DMS153 treated with DMSO at 0.1 percent for 48 hours (cell line): Measurements from ENCODE around the gene GORASP1.
"Not testable (repeated sequence)": the region's sequence is repeated elsewhere in the genome, so short reads cannot be mapped to it uniquely, and the experiment has no call there.

Experiments
- DNase-seq: peaks from one replicate; lab custom pipeline; 2025; ENCODE audit not compliant: unreplicated experiment; lab: John Stamatoyannopoulos, UW

Gene GORASP1

DNA sequence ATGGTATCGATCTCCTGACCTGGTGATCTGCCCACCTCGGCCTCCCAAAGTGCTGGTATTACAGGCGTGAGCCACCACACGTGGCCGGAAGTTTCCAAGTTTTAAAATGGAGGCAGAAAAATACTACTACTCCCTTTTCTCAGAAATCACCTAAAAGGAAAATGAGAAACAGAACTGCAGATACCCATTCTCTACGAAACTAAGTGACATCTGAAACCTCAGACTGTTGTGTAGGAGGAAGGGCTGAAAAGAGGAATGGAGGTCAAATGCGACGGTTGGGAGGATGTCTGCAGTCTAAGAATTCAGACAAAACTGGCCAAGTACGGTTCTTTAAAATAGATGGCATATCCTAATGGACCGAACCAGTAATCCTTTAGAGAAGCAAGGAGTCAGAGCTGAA is 31.5 kb downstream of the GORASP1 start:
- no peak for DNase-seq

DNA sequence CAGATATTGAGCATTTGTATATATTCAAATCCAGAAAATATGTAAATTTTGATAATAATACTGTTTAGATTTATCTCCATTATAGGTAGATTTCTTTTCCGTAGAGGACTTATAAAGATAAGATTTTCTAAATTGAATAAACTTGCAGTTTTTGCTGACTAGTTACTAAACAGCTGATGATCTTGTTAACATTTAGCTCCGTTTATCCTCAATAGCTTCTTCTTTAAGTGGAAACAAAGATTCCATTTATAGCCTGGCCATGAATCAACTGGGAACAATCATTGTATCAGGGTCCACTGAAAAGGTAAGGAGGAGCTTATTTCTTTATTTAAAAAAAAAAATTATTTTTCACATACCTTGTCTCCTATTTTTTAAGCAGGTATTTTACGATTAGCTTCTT is 38.9 kb downstream of the GORASP1 start:
- no peak for DNase-seq

DNA sequence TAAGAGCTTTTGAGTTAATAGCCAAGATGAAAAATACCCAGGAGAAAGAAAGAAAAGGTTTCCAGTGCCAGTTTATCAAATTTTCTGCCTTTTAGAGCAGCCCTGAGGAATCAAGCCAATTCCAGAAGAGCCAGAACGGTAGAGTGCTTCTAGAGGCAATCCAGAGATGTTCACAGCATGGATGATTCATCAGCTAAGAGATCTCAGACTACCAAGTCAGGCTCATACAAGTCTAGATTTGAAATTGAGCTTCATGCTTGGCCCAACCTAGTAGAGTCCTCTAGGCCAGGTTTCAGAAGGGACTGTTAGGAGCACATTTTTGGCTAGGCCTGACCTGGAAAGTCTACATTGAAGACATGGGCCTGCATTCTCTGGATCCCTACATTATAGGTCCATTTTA is 40.1 kb downstream of the GORASP1 start:
- DNase-seq: no peak

DNA sequence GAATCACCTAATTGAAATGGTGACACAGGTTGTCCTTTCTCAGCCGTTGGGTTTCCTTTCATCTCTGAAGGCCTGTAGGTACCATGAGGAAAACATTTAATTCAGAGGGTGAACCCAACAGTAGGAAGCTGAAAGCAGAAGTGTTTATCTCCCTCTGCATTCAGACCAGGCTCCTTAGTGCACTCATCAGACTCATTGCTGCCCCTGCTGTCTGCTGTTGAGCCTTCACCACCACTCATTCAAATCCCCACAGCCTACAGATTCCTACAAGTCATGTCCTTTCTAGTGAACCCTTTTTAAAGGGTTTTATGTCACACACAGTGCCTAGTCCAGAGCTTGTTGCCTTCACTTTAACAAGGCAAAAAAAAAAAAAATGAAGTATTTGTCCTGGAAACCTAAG is 42.2 kb downstream of the GORASP1 start:
- DNase-seq: no peak

DNA sequence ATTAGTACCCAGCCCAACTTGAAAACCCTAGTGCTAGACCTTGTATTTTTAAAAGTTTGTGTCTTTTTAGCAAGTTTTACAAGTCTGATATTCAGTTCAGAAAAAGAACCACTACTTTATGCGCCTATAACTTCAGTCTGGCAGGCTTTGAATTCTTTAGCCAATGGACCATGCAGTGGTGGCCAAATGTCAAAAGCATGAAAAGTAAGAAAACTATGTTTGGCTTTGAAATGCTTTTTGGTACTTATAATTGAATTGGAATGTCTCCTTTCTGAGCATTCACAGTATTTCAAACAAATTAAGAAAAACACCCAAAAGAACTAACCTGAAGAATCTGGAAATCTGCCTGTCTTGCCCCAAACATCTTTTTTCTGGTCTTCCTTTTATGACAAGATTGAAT is 42.8 kb downstream of the GORASP1 start:
- DNase-seq: no peak

DNA sequence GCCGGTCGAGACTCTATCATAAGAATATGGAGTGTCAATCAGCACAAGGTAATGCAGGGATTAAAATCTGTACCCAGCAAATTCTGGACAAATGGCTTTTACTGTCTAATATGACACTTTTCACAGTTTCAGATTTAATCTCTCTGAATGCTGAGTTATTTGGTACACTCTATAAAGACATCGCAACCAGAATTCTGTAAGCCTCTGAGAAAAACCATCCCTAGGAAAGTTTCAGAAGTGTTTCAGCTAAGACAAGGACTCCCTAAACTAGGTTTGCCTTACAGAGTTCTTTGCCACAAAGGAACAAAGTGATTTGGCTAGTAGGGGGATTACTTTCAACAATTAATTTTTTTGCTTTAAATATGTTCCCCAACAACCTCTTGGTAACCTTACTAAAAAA is 44.3 kb downstream of the GORASP1 start:
- no peak for DNase-seq

DNA sequence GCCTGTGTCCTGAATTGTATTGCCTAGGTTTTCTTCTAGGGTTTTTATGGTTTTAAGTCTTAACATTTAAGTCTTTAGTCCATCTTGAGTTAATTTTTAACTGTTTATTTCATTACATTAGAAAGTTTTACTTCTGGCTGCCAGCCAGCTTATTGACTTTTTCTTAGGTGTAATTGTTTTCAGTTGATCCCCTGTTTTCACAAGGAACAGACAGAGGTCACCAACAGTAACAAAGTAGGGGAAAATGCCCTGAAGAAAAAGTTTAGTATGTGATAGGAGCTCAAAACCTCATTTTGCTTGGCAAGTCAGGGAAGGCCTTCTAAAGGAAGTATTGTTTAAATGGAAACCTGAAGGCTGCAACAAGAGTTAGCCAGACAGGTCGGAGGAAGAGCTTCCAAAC is 45.2 kb downstream of the GORASP1 start:
- no peak for DNase-seq

DNA sequence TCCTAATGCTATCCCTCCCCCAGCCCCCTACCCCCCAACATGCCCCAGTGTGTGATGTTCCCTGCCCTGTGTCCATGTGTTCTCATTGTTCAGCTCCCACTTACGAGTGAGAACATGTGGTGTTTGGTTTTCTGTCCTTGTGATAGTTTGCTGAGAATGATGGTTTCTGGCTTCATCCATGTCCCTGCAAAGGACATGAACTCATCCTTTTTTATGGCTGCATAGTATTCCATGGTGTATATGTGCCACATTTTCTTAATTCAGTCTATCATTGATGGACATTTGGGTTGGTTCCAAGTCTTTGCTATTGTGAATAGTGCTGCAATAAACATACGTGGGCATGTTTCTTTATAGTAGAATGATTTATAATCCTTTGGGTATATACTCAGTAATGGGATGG is 46.2 kb downstream of the GORASP1 start:
- not testable (repeated sequence) for DNase-seq

DNA sequence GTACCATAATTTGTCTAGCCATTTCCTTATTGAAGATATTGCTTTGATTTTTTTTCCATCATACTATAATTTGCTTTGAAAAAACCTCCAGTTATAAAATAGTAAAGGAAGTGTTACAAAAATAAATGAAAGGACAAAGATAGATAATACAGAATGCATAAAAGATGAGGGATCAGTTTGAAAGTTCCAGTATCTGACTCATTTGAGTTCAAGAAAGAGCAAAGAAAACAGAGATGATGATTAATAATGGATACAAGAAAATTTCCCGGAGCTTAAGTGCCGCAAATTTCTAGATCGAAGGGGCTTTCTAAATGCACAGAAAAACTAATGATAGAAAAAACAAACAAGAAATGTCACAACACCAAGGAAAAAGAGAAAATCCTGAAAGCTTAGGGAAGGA is 51.3 kb downstream of the GORASP1 start:
- no peak for DNase-seq

DNA sequence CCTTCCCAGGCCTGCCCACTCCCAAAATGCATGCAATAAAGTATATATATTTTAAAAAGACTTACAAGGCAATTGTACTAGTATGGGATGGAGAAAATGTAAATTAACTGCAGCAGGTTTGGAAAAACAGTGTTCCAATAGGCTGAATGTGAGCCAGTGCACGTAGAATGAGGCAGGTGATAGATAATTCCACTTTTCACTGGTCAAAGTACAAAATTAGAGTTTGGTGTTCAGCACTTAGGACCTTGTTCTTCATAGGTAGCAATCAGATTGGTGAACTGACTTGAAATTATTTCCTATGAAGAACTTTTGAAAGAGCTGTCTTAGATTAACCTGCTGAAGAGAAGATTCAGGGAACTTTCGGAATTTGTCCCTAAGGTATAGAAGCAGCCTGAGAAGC is 53.7 kb downstream of the GORASP1 start:
- no peak for DNase-seq

DNA sequence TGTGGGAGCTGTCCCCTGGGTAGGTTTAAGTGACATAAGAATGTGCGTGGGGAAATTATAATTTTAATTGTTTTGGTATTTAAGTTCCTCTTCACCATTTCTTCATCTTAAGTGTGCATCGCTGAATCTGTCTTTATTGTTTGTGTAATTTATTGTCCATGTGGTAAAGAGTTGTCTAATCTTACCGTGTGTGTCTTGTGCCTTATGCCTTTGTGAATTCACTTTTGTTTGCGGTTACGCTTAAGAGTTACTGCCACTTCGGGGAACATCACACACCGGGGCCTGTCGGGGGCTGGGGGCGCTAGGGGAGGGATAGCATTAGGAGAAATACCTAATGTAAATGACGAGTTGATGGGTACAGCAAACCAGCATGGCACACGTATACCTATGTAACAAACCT is 54.8 kb downstream of the GORASP1 start:
- no peak for DNase-seq

DNA sequence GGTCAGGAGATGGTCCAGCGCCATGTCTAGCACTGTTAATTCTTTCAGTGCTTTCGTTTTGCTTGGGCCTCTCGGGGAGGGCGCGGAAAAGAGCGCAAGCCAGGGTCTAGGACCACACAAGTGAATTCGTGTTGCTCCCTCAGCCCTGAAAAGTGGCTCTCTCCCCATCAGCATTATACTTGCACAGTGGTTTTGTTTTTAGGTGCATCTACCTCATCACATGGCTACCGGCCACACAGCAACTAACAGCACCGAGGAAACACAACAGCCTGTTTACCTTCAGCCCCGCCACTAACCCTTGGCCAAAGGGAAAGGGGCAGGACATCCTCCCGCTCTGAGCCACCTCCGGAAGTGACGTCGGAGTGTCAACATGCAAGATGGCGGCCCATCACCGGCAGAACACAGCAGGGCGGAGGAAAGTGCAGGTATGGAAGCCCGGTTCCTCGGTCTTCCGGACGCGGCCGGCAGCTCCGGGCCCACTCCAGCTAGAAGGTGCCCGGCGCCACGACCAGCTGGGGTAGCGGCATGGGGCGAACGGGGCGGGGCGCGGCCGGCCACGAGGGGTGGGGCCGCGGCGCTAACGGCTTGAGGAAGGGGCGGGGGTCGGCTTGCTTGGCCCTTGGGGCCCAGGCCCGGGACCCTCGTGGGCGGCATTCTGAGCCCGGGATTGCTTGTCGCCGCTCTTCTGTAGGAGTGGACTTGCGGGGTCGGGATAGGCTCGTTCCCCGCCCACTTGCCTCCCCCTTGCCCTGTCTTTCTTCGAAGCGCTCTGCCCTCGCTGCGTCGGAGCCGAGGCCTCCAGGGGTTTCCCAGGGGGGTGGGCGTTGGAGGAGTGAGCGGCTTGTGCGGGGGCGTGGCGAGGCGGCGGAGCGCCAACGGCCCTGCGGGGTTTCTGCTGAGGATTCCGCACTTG is 55.5 kb downstream of the GORASP1 start, which contains the start of the genes SCN11A and WDR48:
TSS of gene SCN11A (minus strand) at position 296 of the 913 bp plus-strand sequence. CDS start 101,582 bp downstream, outside the sequence.
TSS of gene WDR48 (plus strand) at position 368 of the 913 bp plus-strand sequence. CDS start at position 378, 10 bp downstream.
- DNase-seq: peak; percentile 39

DNA sequence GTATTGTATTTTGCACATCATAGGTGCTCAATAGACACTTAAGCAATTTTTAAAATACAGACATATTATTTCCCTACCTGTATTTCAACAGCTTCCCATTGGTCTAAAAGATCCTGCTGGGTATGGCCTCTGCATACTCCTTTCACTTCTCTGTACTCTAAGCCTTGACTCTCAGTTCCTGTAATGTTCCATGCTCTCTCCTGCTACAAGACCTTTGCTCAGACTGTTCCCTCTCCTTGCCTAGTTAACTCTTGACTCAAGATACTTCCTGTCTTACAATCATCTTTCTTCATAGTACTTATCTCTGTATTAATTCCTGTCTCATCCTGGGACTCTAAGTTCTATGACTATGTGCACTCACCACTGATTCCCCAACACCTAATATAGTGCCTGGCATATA is 57.4 kb downstream of the GORASP1 start:
- no peak for DNase-seq
